Stimulated activated CD4-positive, alpha-beta T cell treated with anti-CD3 and anti-CD28 coated beads, Interleukin-1b, Interleukin-23, amount 100 ng/mL, for 1 hour (primary cell): ENCODE data around the gene RAET1L.
"Not testable (repeated sequence)": the region's sequence is repeated elsewhere in the genome, so short reads cannot be mapped to it uniquely, and the experiment has no call there.

Experiments used
- DNase-seq, 2 donors: peaks; one replicate each; pipeline ENCODE4 v3.0.0-alpha.2; 2020; ENCODE audit warnings: low read depth in 2 of 2

Gene RAET1L, protein sequence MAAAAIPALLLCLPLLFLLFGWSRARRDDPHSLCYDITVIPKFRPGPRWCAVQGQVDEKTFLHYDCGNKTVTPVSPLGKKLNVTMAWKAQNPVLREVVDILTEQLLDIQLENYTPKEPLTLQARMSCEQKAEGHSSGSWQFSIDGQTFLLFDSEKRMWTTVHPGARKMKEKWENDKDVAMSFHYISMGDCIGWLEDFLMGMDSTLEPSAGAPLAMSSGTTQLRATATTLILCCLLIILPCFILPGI

DNA sequence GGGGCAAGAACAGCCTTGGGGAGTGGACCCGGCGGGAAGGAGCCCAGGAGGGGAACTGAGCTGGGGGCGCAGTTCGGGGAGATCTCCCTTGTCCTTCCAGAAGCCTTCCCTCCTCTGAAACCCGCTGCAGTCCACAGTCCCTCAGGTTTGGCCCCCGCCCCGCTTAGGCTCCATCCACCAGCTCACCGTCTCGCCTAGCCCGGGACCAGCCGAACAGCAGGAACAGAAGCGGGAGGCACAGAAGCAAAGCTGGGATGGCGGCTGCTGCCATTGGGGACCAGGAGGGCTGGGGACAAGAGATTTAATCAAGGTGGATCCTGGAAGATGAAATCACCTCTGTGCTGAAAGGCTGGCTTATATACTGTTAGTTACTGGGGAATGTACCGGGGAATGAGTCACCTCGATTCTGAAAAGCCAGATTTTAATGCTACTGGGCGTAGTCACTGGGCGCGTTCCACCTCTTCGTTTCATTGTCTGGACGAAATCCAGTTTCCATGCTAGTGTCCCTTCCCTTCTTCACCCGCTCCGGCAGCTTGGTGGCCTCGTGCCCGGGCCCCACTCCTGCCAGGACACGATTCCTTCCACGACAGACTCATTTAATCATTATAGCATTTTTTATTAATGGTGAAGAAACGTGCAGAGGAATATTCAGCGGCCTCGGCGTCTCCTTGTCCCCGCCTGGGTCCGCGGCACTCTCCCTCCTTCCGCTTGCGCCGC, at the start of gene RAET1L:
RAET1L (minus strand) TSS at position 332 of the 717 bp plus-strand sequence; CDS start at position 271, 61 bp downstream.
- DNase-seq, result no peak

DNA sequence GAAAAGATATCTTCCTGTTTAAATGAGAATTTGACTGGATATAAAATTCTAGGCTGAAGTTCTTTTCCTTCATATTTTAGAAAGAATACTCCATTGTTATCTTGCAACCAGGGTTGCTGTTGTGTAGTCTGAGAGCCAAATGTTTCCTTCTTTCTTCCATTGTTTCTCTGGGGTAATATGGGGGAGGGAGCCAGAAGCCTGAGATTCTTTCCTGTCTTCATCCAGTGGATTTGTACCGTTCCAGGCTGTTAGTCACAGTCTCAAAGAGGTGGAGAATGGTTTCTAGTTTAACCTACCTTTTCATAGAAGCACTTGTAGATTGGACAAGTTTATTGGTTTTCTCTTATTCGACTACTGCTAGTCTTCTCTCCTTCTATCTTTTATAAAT, 49.7 kb upstream of the RAET1L start:
- no peak for DNase-seq

DNA sequence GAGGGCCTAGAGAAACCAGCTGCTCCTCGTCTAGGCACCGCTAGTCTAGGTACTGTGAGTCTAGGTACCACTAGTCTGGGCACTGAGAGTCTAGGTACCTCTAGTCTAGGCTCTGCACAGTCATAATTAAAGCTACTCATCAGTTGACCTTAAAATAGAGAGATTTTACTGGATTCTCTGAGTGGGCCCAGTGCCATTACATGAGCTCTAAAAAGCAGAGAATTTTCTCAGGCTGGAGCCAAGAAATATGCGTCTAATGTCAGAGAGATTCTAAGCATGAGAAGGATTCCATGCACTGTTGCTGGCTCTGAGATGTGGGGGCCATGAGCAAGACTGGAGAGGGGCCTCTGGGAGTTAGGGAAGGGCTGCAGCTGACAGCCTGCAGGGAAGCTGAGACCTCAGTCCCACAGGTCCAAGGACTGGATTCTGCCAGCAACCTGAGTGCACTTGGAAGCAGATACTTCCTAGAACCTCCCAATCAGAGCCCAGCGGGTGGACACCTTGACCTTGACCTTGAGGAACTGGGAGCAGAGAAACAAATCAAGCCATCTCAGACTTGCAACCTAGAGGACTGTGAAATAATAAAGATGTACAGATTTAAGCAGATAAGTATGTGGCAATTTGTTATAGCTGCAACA, 49.2 kb upstream of the RAET1L start:
- DNase-seq, result not testable (repeated sequence)

DNA sequence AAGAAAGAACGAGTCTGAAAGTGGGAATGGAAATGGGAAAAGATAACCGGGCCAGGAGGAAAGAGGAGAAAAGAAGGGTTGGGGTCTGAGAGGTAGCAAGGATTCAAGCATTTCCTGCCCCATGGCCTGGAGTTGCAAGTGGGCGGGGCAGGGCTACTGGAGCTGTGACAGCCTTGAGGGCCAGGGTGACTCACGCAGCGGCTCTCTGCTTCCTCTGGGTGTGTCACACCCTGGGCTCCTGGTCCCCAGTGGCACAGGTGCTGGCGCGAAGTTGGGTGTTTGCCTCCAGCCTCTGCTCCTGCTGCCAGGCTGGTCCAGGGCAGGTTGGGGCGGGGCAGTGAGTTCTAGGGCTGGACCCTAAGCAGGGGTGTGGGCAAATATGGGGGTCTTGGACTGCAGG, 46.9 kb upstream of the RAET1L start:
- no peak for DNase-seq

DNA sequence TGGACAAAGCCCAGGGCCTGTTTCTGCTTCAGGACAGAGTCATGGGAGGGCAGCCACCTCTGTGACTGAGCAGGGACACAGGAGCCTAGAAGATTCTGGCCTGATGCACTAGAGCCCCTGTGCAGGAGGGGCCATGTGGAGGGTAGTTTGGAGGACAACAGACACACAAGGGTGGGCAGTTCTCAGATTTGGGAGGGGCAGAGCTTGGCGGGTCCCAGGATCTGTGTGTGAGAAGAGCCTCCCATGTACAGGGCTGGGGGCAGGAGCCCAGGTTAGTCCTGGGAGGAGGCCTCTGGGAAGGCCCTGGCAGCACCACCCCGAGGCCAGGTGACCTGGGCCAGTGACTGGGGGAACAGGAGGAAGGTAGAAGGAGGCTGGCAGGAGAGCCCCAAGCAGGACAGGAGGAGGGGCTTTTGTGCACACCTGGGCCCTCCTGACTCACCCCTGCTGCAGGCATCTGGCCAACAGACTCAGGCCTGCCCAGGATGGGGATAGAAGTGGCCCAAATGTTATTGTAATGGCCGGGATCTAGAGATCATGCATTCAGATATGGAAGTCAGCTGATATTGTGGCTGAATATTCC, 45.0 kb upstream of the RAET1L start:
- DNase-seq, result no peak

DNA sequence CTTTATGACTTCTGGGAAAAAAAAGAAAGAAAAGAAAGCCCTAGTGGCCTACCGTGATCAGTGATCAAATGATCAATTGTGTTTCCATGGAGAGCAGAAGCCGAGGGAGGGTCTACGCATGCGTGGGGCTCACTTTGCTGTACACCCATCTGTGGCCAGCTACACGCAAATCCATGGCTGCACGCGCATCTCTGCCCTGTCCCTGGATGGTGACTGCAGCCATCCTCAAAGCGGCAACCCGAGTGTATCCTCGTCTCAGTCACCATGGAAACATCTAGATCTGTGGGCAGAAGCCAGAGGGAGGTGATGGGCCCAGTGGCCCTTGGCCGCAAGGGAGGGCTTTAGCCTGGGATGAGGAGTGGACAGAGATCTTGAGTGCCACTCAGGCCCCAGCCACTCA, 44.4 kb upstream of the RAET1L start:
- no peak for DNase-seq

DNA sequence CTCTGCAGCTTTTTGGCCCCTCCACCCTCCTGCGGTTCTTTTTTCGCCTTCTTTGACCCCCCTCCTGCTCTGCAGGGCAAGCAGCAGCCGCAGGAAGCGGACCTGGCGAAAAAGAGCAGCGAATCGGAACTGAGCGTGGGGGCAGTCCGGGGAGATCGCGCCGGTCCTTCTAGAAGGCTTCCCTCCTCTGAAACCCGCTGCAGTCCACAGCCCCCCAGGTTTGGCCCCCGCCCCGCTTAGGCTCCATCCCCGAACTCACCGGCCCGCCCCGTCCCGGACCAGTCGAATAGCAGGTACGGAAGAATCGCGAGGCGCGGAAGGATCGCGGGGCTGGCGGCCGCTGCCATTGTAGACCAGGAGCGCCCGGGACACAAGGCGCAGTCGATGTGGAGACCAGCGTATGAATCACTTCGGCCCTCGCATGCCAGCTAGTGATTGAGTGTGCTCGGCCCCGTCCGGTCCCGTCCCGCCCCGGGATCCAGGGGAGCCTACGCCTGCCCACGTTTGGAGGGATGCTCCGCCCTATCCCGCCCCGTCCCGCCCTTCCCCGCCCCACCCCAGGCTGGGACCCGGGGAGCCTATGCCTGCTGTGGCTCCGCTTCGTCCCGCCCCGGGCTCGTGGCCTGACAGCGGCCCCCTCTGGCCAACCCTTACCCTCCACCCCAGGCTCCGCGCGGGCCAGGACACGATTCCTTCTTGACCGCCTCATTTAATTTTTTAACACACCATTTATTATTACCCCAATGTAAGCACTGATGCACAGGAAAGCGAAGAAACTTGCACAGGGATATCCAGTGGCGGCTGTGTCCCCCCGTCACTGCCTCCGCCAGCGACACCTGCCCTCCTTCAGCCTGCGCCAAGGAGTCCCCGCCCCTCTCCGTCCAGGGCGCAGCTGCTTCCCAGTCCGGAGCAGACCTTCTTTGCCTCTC, 43.7 kb upstream of the RAET1L start, which contains the start of gene ULBP3:
ULBP3 (minus strand) TSS at position 402 of the 929 bp plus-strand sequence; CDS start at position 347, 55 bp downstream.
- peak; percentile 12 to 41 for DNase-seq

DNA sequence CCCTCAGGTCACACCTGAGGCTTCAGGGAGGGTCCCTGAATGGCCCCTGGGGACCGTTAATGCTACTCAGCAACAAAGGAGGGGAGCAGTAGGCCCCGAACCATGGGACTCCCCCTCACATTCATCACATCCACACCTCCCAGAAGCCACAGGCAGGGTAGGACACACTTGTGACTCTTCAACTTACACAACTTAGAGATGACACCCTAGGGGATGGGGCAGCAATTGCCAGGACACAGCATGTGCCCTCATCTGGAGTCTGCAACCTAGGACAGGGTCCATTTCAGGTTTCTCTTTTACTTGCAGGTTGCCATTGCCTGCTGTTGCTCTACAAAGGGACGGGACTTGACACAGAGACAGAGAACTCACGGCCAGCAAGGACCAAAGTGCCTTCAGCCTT, 42.8 kb upstream of the RAET1L start:
- DNase-seq, result no peak

DNA sequence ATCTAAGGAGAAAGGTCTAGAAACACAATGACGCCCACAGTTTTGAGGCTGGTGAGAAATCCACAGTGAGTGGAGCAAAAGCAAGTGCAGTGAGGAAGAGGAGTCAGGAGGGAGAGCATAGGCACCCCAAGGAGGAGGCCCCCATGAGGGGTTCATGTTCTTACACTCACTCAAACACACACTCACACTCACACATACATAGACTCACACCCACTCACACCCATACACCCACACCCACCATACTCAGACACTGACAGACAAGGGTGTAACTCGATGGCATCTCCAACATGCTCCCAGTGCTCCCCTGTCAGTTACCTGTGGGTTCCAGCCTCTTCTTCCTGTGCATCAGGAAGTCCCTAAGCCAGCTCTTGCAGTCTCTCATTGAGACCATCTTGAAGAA, 39.8 kb upstream of the RAET1L start:
- no peak for DNase-seq

DNA sequence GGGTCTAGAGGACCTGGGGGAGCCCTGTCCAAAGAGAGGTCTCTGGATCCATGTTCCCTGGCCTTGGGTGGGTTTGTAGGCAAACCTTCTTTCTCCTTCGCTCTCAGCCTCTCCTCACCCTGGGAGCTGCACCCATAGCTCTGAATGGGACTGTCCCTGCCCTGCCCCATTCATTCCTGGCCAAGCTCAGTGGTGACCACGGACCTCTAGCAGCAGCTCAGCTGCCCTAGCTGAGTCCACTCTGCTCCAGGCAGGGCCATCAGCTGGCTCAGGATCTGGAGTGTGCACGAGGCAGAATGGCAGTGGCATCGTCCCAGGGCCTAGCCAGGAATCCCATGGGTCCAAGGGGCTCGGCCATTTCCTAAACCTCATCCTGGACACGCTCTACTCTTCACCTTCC, 38.3 kb upstream of the RAET1L start:
- no peak for DNase-seq

DNA sequence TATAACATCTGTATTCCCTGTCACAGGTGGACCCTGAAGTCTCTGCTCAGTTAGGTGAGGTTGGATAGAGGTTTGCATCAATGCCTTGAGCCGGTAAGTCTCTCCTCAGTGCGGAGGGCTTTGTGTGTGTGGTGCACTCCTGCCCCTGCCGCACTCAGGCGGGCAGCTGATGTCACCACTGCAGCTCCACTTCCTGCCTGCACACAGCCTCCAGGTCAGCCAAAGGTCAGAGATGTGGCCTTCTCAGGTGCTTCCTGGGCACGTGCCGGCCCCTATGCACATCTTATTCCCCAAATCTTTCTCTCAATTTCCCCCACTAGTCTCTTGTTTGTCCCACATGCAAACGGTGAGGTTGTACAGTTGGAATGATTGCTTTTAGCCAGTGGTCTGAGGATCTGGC, 34.6 kb upstream of the RAET1L start:
- DNase-seq, result not testable (repeated sequence)

DNA sequence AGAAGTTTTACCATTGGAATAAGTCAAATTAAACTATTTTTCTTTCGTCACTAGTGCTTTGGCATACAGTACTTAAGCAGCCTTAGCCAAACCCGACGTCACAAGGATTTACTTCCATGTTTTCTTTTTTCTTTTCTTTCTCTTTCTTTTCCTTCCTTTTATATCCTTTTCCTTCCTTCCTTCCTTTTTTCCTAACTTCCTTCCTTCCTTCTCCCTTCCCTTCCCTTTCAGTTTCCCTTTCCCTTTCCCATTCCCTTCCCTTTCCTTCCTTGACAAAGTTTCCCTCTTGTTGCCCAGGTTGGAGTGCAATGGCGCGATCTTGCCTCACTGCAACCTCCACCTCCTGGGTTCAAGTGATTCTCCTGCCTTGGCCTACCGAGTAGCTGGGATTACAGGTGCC, 33.7 kb upstream of the RAET1L start:
- DNase-seq, result no peak

DNA sequence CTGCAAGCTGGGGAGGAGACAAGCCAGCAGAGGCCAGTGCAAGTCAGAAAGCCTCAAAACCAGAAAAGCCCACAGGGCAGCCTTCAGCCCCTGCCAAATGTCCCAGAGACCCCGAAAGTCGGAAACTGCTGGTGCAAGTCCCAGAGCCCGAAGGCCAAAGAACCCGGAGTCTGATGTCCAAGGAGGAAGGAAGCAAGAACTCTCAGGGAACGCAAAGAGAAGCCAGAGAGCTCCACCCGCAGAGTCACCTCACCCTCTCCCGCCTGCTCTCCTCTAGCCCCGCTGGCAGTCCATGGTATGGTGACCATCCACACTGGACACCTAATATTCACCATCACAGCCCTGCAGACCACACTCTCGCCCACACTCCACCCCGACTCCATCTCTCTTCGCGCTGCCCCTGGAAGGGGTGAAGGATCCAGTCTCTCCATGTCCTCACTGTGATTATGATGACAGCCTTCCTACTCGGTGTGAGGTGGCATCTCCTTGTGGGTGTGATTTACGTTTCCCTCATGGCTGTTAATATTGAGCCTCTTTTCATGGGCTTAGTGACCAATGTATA, 33.0 kb upstream of the RAET1L start:
- no peak for DNase-seq

DNA sequence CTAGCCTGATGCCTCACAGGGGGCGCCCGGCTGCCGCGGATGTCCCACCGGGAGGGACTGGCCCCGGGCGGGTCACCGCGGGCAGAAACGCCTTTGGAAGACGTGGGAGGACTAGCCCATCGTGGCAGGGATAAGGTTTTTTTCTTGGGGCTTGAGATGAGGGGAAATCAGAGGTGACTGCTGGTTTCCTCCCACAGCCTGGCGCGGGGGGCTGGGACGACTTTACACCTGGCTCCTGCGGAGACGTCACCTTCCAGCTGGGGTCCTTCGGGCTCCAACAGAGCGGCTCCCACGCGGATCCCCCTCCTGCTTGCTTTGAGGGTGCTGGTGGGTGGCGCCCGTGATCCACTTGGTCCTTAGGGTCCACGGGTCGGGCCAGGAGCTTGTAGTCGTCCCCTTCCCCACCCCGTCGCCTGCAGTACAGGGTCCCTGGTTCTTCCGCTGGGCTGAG, 32.2 kb upstream of the RAET1L start:
- DNase-seq, result no peak

DNA sequence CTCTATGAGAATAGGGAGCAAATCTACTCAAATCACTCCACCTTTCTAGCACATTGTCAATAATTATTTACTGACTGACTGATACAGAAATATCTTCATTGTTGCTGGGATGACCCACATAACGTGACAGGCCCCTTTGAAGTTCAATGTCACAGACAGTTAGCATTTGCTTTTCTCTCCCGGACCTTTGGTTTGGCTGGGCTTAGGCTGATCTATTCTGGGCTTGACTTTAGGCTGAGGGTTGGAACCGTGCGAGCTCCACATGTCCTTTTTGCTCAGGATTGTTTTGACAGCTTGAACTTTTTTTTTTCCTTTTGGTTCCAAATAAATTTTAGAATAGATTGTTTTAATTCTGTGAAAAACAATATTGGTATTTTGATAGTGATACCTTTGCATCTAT, 31.6 kb upstream of the RAET1L start:
- no peak for DNase-seq

DNA sequence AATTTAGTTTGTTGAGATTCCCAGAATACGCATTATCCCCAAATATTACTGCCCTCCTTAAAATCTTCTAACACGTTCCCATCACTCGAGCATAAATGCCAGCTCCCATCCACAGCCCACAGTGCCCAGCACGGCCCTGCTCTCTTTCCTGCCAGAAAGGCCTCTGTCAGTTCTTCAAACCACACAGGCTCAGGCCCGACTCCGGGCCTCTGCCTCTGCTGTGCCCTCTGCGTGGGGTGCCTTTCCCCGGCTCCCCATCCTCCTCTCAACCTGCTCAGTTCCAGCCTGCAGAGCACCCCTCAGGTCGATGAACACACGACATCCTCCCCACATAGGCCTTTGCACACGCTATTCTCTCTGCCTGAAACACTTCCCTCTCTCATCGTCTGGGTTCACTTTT, 30.8 kb upstream of the RAET1L start:
- no peak for DNase-seq

DNA sequence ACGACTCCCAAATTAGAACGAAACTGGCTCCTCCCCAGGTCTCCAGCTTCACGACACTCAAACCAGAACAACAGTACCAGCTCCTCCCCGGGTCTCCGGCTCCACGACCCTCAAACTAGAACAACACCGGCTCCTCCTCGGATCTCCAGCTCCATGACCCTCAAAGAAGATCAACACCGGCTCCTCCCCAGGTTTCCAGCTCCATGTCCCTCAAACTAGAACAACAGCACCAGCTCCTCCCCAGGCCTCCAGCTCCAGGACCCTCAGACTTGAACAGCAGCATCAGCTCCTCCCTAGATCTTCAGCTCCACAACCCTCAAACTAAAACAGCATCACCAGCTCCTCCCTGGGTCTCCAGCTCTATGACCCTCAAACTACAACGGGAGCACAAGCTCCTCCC, 29.8 kb upstream of the RAET1L start:
- DNase-seq, result no peak

DNA sequence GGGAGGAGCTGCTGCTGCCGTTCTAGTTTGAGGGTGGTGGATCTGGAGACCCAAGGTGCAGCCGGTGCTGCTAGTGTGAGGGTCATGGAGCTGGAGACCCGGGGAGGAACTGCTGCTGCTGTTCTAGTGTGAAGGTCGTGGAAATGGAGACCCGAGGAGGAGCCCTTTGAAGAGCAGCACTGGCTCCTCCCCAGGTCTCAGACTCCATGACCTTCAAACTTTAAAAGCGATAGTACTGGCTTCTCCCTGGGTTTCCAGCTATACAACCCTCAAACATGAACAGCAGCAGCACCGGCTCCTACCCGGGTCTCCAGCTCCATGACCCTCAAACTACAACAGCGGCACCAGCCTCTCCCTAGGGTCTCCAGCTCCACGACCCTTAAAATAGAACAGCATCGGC, 28.1 kb upstream of the RAET1L start:
- no peak for DNase-seq

DNA sequence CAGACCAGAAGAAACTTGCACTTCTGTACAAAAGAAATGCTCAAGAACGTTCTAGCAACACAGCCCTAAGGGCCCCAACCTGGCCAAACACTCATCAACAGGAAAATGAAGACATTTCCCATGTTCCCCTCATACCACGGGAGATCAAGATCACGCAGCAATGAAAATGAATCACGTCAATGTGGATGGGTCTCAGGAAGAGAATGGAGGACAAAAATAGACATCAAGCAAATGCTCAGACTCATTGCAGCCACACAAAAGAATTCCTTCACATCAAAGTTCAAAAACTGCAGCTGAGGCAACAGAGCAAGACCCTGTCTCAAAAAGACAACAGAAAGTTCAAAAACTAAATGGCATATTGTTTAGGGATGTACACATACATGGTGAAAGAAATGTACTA, 25.5 kb upstream of the RAET1L start:
- no peak for DNase-seq

DNA sequence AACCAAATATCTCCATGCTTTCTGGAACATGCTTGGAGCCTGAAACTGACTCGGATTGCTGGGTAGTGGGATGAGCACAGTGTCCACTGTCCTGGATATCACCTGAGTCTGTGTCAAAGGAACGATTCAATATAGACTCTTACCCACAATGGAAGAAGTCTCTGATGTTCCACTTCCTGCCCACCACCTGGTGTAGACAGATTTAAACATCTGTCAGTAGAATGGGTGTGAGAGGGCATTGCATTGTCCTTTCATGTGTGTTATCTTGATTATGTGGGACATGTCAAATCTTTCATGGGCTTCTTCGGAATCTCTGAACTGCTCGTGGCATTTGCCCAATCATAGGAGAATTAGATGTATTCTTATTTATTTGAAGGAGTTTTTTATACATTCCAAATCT, 22.8 kb upstream of the RAET1L start:
- DNase-seq, result no peak

DNA sequence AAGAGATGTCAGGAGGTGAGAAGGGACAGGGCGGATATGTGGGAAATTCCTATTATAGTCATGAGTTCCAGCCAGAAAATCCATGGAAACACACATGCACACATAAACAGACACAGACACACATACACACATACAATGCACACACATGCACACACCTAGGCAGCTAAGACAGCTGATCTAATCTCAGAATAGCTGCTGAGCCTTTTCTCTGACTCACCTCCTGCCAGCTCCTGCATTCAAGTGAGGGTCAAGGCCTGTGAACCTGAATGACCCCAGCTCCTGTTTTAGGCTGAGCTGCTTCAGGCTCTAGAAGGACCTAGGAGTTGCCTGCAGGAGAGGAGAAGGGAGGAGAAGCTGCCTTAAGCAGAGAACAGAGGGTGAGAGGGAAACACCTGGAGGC, 21.6 kb upstream of the RAET1L start:
- DNase-seq, result no peak
